ENCODE measurements around the gene SHMT1.

Gene SHMT1

DNA sequence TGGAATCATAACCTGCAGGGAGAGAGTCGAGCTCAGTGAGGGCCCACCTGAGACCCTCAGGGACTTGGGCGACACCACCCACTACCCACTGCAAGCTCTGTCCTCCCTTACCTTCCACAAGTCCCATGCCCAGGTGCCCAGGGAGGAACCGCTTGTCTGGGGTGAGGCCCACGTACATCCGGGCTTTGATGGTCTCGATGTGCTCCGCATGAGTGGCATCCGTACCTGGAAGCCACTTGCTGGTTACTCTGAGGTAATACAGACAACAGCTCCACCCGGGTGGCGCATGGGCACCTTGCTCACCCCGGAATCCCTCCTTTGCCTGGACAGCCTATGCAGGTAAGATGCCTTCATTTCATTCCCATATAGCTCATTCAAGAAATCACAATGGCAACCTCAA lies 78.1 kb downstream of the SHMT1 start:
- no peaks in the 10 kb centered on the region for H4K20me1 ChIP-seq (ENCODE audit: insufficient read depth, low read length, poor library complexity, severe bottlenecking)

DNA sequence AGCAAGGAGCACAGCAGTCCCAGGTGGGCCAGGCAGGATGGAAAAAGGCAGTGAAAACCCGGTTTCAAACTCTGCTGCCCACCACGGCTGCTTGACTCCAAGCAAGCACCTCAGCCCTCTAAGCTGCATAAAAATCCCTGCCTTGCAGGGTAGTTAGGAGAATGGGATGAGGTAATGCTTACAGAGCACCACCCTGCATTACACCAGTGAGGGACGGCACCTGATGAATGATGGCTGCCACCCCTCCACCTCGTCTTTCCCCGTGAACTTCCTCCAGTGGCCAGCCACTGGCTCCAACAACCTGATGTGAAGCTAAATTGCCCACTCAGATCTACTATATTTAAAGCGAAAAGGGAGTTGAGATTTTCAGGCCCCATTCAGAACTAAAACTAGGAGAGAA lies 81.6 kb downstream of the SHMT1 start:
- H3K36me3 ChIP-seq (ENCODE audit: insufficient read depth, low read length) = peaks cover 92% of the 10 kb centered on the region; the same call in 1 of the 2 replicates
- no peaks in the 10 kb centered on the region for H3K27me3 ChIP-seq (ENCODE audit: insufficient read depth, low read length, poor library complexity, severe bottlenecking)

More for the DNA sequence above, 78.1 kb downstream of the SHMT1 start:
- Histone ChIP-seq H3K4me1 (ENCODE audit: insufficient read depth, low read length, poor library complexity, severe bottlenecking) (no peaks in the 10 kb centered on the region), H3K36me3 (ENCODE audit: insufficient read depth, low read length) (peaks cover 85% of the 10 kb centered on the region), H3K4me3 (ENCODE audit: low read length, poor library complexity, severe bottlenecking) (no peak overlapping the region), H2AFZ (ENCODE audit: low read length) (no peak overlapping the region), H3K9me3 (ENCODE audit: insufficient read depth, low read depth, low read length) (no peaks in the 10 kb centered on the region), H3K4me2 (ENCODE audit: low read depth, low read length, poor library complexity, severe bottlenecking) (no peak overlapping the region), H3K9me2 (replicated peaks; ENCODE audit: low read depth, low read length) (no peaks in the 10 kb centered on the region), H3K9ac (ENCODE audit: low read depth, low read length, poor library complexity, severe bottlenecking) (no peak overlapping the region), H3K27me3 (ENCODE audit: insufficient read depth, low read length, poor library complexity, severe bottlenecking) (no peaks in the 10 kb centered on the region), H3F3A (ENCODE audit: low read depth) (no peaks in the 10 kb centered on the region), H3K79me2 (ENCODE audit: insufficient read depth, low read length) (no peaks in the 10 kb centered on the region)
- TF ChIP-seq, protein P1, sequence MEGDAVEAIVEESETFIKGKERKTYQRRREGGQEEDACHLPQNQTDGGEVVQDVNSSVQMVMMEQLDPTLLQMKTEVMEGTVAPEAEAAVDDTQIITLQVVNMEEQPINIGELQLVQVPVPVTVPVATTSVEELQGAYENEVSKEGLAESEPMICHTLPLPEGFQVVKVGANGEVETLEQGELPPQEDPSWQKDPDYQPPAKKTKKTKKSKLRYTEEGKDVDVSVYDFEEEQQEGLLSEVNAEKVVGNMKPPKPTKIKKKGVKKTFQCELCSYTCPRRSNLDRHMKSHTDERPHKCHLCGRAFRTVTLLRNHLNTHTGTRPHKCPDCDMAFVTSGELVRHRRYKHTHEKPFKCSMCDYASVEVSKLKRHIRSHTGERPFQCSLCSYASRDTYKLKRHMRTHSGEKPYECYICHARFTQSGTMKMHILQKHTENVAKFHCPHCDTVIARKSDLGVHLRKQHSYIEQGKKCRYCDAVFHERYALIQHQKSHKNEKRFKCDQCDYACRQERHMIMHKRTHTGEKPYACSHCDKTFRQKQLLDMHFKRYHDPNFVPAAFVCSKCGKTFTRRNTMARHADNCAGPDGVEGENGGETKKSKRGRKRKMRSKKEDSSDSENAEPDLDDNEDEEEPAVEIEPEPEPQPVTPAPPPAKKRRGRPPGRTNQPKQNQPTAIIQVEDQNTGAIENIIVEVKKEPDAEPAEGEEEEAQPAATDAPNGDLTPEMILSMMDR (conservative IDR thresholded peaks at IDR 0.05; ENCODE audit: low read length) = no peak
- no peak for TF ChIP-seq EZH2phosphoT487 (IDR thresholded peaks at IDR 0.05; ENCODE audit: borderline replicate concordance)

DNA sequence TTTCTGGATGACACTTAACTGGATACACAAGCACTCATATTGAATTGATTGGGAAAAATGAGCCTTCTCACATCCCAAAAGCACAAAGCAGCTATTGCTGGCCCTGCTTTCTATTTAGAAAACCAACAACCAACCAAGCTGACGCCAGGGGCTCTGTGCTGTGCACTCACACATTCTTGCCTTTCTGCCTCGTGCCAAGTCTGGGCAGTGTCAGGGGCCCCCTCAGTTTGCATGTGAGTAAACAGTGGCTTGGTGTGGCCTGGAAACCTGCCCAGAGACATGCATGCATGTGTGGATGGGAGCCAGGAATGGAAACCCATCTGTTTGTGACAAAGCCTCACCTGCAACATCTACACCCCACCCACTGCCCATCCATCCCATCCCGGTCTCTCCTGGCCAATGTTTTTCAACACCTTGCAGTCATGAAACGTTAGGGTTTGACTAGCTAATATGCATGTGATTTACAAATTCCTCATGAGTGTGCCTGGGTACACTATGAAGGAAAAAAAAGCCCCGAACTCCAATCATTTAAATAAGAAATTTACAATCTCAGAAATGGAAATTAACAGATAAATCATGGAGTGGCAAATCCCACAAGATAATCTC lies 82.5 kb downstream of the SHMT1 start:
- H3K27me3 ChIP-seq (ENCODE audit: insufficient read depth, low read length, poor library complexity, severe bottlenecking) = no peaks in the 10 kb centered on the region
- no peaks in the 10 kb centered on the region for H4K20me1 ChIP-seq (ENCODE audit: insufficient read depth, low read length, poor library complexity, severe bottlenecking)
- no peak for TF ChIP-seq EZH2phosphoT487 (IDR thresholded peaks at IDR 0.05; ENCODE audit: borderline replicate concordance)
- TF ChIP-seq, protein P1 (conservative IDR thresholded peaks at IDR 0.05; ENCODE audit: low read length) = no peak

More for the DNA sequence above, 81.6 kb downstream of the SHMT1 start:
- H2AFZ ChIP-seq (ENCODE audit: low read length) = no peak overlapping the region
- H3K9me2 ChIP-seq (replicated peaks; ENCODE audit: low read depth, low read length) = no peaks in the 10 kb centered on the region
- TF ChIP-seq, protein P1 (conservative IDR thresholded peaks at IDR 0.05; ENCODE audit: low read length) = no peak
- no peak for TF ChIP-seq EZH2phosphoT487 (IDR thresholded peaks at IDR 0.05; ENCODE audit: borderline replicate concordance)
- no peak overlapping the region for H3K4me3 ChIP-seq (ENCODE audit: low read length, poor library complexity, severe bottlenecking)
- no peak overlapping the region for H3K4me2 ChIP-seq (ENCODE audit: low read depth, low read length, poor library complexity, severe bottlenecking)
- H3F3A ChIP-seq (ENCODE audit: low read depth) = no peaks in the 10 kb centered on the region
- no peak overlapping the region for H3K9ac ChIP-seq (ENCODE audit: low read depth, low read length, poor library complexity, severe bottlenecking)
- no peaks in the 10 kb centered on the region for H3K4me1 ChIP-seq (ENCODE audit: insufficient read depth, low read length, poor library complexity, severe bottlenecking)
- no peaks in the 10 kb centered on the region for H3K9me3 ChIP-seq (ENCODE audit: insufficient read depth, low read depth, low read length)
- no peaks in the 10 kb centered on the region for H4K20me1 ChIP-seq (ENCODE audit: insufficient read depth, low read length, poor library complexity, severe bottlenecking)
- H3K79me2 ChIP-seq (ENCODE audit: insufficient read depth, low read length) = no peaks in the 10 kb centered on the region

More for the DNA sequence above, 82.5 kb downstream of the SHMT1 start:
- Histone ChIP-seq H3K9ac (ENCODE audit: low read depth, low read length, poor library complexity, severe bottlenecking) (no peak overlapping the region), H3F3A (ENCODE audit: low read depth) (no peaks in the 10 kb centered on the region), H3K4me1 (ENCODE audit: insufficient read depth, low read length, poor library complexity, severe bottlenecking) (no peaks in the 10 kb centered on the region), H3K79me2 (ENCODE audit: insufficient read depth, low read length) (no peaks in the 10 kb centered on the region), H3K9me3 (ENCODE audit: insufficient read depth, low read depth, low read length) (no peaks in the 10 kb centered on the region), H3K4me3 (ENCODE audit: low read length, poor library complexity, severe bottlenecking) (no peak overlapping the region), H3K36me3 (ENCODE audit: insufficient read depth, low read length) (peaks cover 96% of the 10 kb centered on the region), H3K9me2 (replicated peaks; ENCODE audit: low read depth, low read length) (no peaks in the 10 kb centered on the region), H3K4me2 (ENCODE audit: low read depth, low read length, poor library complexity, severe bottlenecking) (no peak overlapping the region), H2AFZ (ENCODE audit: low read length) (no peak overlapping the region)
